HUES6 (cell line): ENCODE measurements around the gene MYL7.
A peak's percentile ranks its signal among the peaks of the same experiment; 100 is the strongest.

ENCODE experiments used
- H3K27ac ChIP-seq: 2 replicates; pipeline ENCODE4 v1.7.0; 2013; ENCODE audit warnings: low read depth, mild to moderate bottlenecking, low read length, inconsistent platforms
- H3K27me3 ChIP-seq: 2 replicates; pipeline ENCODE4 v1.6.1; 2013; ENCODE audit warnings: low read length; ENCODE audit not compliant: control insufficient read depth, insufficient read depth
- H3K36me3 ChIP-seq: 2 replicates; pipeline ENCODE4 v1.6.1; 2013; ENCODE audit warnings: low read length; ENCODE audit not compliant: control insufficient read depth, insufficient read depth
- H3K4me1 ChIP-seq: 2 replicates; pipeline ENCODE4 v1.6.1; 2013; ENCODE audit warnings: low read length; ENCODE audit not compliant: control insufficient read depth, insufficient read depth
- H3K4me3 ChIP-seq: 2 replicates; pipeline ENCODE4 v1.5.1; 2013; ENCODE audit warnings: low read depth, low read length
- H3K9ac ChIP-seq: one replicate; pipeline ENCODE4 v1.6.1; 2013; ENCODE audit warnings: mild to moderate bottlenecking, low read length
- H3K9me3 ChIP-seq: 2 replicates; pipeline ENCODE4 v1.6.1; 2013; ENCODE audit warnings: low read depth, low read length; ENCODE audit not compliant: control insufficient read depth, insufficient read depth

MYL7 gene

GRCh38 chr7:44106311-44107065, 34.6 kb downstream of the MYL7 start:
- Histone ChIP-seq H3K36me3 (peaks cover 29% of the 10 kb centered on the region), H3K27me3 (peaks cover 31% of the 10 kb centered on the region), H3K9ac (no peak overlapping the region), H3K27ac (no peak overlapping the region), H3K9me3 (no peaks in the 10 kb centered on the region), H3K4me3 (no peak overlapping the region), H3K4me1 (peaks cover 13% of the 10 kb centered on the region)

DNA sequence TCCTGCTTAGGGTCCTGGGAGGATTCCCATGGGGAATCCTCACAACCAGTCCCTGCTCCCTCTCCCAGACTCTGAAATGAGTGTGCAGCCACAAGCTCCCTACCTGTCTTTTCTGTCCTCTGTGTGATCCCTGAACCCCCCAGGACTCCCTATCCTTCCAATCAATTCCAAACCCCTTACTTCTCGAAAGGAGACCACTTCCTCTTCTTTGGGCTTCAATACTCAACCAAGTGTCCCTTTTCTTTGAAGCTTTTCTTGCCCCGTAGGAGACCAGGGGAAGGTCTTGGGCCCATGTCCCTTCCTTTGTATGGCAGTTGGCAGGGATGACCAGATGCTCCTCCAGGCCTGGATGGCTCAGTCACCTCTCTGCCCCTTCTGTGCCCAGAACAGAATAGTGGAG, 35.3 kb downstream of the MYL7 start:
- Histone ChIP-seq H3K9me3 (no peaks in the 10 kb centered on the region), H3K27me3 (peaks cover 31% of the 10 kb centered on the region), H3K4me1 (peaks cover 13% of the 10 kb centered on the region), H3K27ac (no peak overlapping the region), H3K4me3 (peak overlapping the region; percentile 61; the same call in 1 of the 2 replicates), H3K9ac (no peak overlapping the region), H3K36me3 (peaks cover 25% of the 10 kb centered on the region)

GRCh38 chr7:44104860-44105771, 36.0 kb downstream of the MYL7 start:
- Histone ChIP-seq H3K27ac (no peak overlapping the region), H3K4me1 (peaks cover 13% of the 10 kb centered on the region), H3K9ac (no peak overlapping the region), H3K4me3 (peak overlapping the region; percentile 61), H3K36me3 (peaks cover 18% of the 10 kb centered on the region), H3K27me3 (peaks cover 31% of the 10 kb centered on the region), H3K9me3 (no peaks in the 10 kb centered on the region)

GRCh38 chr7:44103923-44104859, 36.9 kb downstream of the MYL7 start, which contains the start of gene AEBP1:
TSS of gene AEBP1 (plus strand) at chr7:44104345. CDS start at chr7:44104666, 321 bp downstream.
- Histone ChIP-seq H3K9me3 (no peaks in the 10 kb centered on the region), H3K27ac (no peak within 1 kb of the TSS), H3K36me3 (peaks cover 11% of the 10 kb centered on the region), H3K4me3 (peak within 1 kb of the TSS; percentile 61), H3K9ac (no peak within 1 kb of the TSS), H3K27me3 (peaks cover 31% of the 10 kb centered on the region), H3K4me1 (peaks cover 13% of the 10 kb centered on the region)

GRCh38 chr7:44103566-44103922, 37.6 kb downstream of the MYL7 start:
- H3K9ac ChIP-seq, result no peak overlapping the region
- peaks cover 11% of the 10 kb centered on the region for H3K36me3 ChIP-seq
- H3K27me3 ChIP-seq, result peaks cover 31% of the 10 kb centered on the region
- H3K4me1 ChIP-seq, result peaks cover 13% of the 10 kb centered on the region
- no peaks in the 10 kb centered on the region for H3K9me3 ChIP-seq
- no peak overlapping the region for H3K27ac ChIP-seq
- peak overlapping the region; percentile 61 for H3K4me3 ChIP-seq

- peak overlapping the region; percentile 61 for H3K4me3 ChIP-seq
- H3K4me1 ChIP-seq, result peaks cover 13% of the 10 kb centered on the region
- peaks cover 7% of the 10 kb centered on the region for H3K36me3 ChIP-seq
- H3K27me3 ChIP-seq, result peaks cover 31% of the 10 kb centered on the region
- no peak overlapping the region for H3K9ac ChIP-seq
- H3K9me3 ChIP-seq, result no peaks in the 10 kb centered on the region
- H3K27ac ChIP-seq, result no peak overlapping the region
Measured at GRCh38 chr7:44102846-44103565, 38.1 kb downstream of the MYL7 start.

DNA sequence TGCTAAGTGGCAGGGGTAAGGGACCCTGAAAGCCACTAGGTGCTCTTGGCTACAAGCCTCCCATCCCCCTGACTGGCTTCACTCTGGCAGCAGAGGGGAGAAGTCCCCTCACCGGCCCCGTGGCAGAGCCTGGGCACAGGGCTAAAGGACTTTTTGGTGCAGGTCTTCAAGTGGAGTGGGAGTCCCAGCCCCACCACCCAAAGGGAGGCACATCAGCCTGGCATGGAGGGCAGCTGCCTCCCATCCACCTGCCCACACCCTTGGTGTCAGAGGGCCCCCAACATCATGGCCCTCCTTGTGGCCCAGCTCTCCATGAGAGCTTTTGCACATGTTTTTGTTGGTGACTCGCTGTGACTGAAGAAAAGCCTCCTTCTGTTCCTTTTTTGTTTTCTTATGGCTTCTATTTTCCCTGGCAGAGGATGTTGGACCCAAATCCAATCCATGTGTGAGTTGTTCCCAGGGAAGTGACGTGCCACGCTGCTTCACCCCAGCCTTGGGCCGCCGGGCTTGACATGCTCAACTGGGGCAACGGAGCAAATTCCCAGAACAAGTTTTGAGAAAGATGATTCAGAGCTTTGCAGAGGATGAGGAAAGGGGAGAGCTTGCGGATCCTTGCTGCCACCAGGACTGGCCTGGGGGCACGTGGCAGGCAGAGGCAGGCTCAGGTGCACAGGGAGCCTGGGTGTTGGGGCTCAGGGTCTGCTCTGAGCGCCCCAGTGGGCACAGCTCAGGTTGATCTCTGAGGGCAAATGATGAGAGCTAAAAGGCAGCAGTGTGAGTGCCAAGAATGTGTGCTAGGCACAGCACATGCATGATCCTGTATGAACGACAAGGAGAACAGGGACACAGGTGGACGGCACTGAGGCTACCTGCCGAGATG, 38.9 kb downstream of the MYL7 start:
- Histone ChIP-seq H3K9ac (no peak overlapping the region), H3K9me3 (no peaks in the 10 kb centered on the region), H3K4me1 (peaks cover 13% of the 10 kb centered on the region), H3K27me3 (peaks cover 31% of the 10 kb centered on the region), H3K27ac (no peak overlapping the region), H3K4me3 (no peak overlapping the region), H3K36me3 (peaks cover 3% of the 10 kb centered on the region)

- Histone ChIP-seq H3K27me3 (peaks cover 31% of the 10 kb centered on the region), H3K9ac (no peak overlapping the region), H3K4me3 (no peak overlapping the region), H3K9me3 (no peaks in the 10 kb centered on the region), H3K27ac (no peak overlapping the region), H3K4me1 (peaks cover 13% of the 10 kb centered on the region), H3K36me3 (no peaks in the 10 kb centered on the region)
Measured at GRCh38 chr7:44101303-44101965, 39.7 kb downstream of the MYL7 start.
